SKM-1 treated with dmso at 0.1 percent for 144 hours (cell line): Measurements from ENCODE around the gene TRIM46.
A peak's percentile ranks its signal among the peaks of the same experiment; 100 is the strongest.
"Not testable (repeated sequence)": the region's sequence is repeated elsewhere in the genome, so short reads cannot be mapped to it uniquely, and the experiment has no call there.

Experiments
- DNase-seq: peaks from one replicate; lab custom pipeline; 2025; ENCODE audit not compliant: unreplicated experiment; lab: John Stamatoyannopoulos, UW

Gene TRIM46

DNA sequence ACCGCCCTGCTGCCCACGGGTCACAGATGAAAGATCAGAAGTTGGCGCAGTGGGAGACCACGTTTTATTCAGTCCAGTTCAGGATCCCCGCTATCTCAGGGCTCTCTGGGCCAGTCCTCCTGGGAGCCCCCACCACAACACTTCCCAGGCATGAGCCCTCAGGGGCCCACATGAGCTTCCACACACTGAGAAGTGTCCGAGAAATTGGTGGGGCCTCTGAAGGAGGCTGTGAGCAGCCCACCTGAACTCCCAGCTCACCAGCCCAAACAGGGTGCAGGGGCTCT lies 12.1 kb downstream of the TRIM46 start:
- DNase-seq = no peak

DNA sequence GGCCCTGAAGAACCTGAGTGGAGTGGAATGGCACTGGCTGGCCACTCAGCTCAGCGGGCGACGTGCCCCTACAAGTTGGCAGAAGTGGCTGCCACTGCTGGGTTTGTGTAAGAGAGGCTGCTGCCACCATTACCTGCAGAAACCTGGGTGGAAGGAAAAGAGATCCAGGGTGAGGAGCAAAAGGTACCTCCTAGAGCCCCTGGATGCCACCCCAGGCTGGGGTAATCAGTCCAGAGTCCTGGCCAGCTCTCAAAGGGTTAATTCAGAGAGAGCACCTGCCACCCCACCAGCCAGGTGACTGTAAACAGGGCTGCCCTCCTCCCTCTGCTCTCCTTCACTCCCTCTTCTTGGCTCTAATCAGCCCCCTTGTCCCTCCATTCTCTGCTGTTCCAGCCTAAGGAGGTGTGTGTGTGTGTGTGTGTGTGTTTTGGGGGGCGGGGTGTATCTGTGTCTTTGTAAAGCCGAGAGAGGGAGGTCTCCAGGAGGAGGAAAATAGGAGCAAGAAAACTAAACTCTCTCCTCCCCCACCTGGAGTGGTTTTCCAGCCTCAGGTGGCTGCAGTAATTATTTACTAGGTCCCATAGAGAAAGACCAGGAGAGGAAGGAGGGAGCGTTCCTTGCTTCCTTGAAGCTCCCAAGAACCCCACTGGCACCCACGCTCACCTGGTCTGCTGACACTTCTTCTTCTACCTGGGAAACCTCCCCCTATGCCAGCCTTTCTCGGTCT lies 12.6 kb downstream of the TRIM46 start:
- no peak for DNase-seq

DNA sequence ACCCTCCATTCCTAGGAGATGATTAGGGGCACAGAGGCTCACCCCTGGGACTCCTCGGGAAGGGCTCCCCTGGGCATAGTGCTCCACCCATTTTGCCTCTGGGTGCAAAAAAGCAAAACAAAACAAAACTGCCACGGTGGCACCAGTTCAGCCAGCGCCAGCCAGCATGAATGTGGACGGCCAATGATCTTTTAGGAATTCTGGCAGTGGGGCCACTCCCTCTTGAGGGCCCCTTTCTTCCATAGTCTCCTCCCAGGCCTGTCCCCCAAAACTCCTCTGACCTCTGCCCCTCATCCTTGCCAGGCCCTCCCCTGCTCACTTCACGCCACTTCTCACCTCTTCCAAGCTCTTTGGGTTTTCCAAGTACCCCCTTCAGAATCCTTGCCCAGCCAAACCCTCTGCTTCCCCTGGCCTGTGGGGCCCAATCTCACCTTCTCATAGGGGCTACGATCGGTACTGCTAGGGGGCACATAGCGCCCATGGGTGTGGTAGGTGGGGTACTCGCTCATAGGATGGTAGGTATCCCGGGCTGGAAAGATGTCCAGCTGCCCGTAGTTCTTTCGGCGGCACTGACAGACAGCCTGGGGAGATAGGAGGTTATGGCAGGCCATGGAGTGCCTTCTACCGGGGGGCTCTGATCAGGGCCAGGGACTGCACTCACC lies 13.3 kb downstream of the TRIM46 start:
- no peak for DNase-seq

DNA sequence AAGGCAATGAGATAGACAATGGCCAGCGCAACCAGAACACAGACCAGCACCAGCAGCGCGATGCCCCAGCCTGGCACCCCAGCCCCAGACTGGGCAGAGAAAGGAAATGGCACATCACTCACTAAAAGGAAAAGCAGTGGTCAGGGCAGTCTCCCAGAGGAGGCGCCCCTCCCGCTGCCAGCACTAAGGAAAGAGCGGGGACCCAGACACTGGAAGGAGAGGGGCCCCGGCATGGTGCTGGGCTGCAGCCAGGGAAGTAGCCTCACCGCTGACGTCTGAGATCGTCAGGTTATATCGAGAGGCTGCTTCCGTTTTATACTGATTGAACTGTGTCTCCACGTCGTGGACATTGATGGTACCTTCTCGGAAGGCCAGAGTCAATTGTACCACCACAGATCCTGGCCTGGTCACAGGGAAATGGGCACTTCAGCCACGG lies 13.8 kb downstream of the TRIM46 start:
- no peak for DNase-seq

DNA sequence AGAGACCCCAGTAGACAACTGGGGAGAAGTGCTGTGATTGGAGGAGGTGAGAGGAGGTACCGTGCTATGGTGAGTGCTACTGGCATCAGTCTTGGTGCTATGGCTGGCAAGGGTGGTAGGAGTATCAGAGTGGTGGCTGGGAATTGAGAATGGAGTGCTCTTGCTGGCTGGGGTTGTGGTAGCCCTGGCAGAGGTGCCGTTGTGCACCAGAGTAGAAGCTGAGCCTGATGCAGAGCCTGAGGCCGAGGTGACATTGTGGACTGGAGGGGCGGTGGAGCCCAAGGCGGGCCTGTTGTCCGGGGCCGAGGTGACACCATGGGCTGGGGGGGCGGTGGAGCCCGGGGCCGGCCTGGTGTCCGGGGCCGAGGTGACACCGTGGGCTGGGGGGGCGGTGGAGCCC lies 14.6 kb downstream of the TRIM46 start:
- DNase-seq = no peak

DNA sequence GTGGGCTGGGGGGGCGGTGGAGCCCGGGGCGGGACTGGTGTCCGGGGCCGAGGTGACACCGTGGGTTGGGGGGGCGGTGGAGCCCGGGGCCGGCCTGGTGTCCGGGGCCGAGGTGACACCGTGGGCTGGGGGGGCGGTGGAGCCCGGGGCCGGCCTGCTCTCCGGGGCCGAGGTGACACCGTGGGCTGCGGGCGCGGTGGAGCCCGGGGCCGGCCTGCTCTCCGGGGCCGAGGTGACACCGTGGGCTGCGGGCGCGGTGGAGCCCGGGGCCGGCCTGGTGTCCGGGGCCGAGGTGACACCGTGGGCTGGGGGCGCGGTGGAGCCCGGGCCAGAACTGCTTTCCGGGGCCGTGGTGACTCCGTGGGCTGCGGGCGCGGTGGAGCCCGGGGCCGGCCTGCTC lies 16.3 kb downstream of the TRIM46 start:
- not testable (repeated sequence) for DNase-seq

DNA sequence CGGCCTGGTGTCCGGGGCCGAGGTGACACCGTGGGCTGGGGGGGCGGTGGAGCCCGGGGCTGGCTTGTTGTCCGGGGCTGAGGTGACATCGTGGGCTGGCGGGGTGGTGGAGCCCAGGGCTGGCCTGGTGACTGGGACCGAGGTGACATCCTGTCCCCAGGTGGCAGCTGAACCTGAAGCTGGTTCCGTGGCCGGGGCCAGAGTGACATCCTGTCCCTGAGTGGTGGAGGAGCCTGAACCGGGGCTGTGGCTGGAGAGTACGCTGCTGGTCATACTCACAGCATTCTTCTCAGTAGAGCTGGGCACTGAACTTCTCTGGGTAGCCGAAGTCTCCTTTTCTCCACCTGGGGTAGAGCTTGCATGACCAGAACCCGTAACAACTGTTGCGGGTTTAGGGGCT lies 18.3 kb downstream of the TRIM46 start:
- no peak for DNase-seq

DNA sequence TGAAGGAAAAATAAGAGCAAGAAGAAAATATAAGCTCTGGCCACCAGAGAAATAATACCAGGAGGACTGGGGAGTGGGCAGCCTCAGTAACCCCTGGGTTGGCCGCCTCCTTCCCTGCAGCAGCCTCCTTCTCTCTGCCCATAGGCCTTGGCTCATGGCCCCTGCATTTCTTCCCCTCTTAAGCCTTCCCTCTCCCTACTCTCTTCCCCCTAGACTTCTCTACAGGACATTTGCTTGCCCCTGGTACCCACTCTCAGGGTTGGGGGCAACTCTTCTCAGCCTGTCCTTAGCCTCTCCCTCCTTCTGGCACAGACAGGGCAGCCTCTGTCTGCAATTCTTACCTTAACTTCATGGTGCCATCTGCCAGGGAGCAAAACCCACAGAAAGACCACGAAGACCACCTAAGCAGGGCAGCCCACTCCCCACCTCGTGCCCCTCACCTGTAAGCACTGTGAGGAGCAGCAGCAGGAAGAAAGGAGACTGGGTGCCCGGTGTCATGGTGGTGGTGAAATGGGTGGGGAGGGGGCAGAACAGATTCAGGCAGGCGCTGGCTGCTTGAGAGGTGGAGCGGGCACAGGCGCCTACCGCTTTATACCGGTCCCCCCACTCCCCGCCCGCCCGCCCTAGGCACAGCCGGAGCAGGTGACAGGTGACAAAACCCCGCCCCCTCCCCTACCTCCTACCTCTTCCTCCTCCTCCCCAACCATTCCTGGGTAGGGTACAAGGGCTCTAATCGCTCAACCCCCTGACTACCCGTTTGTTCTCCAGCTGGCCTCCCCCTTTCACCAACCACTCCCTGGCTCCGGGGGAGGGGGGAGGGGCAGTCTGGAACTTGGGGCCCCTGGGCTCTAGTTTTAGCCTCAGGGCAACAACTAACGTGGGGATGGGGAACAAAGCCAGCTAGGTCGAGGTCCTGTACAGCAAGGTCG lies 19.0 kb downstream of the TRIM46 start:
- DNase-seq = no peak

DNA sequence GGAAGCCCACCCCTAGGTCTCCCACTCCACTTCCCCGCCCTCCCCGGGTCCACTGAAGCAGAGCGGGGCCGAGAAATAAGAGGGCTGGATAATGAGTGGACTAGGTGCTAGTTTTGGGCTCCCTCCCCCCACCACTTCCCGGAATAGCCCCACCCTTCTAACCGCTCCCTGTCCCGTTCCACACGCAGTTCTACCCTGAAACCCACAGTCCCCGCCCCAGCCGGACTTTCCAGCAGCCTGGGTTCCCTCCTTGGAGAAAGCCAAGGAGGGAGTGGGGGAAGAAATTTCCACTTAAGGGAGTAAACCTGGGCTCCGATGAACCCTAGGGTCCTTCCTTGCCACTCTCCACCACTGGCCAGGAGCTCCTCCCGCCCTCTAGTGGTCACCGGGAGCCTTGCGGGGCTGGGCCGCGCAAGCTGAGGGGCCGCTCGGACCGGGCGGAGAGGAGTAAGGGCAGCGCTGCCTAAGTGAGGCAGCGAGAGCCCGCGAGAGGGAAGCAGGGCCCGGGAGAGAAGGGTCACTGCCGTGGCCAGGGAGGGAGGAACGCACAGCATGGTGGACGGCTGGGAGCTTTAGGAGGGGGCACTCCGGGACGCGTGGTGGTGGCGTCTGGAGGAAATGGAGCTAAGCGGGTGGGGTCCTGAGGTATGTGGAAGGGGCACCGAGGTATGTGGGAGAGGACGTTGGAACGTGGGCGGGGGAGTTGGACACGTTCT lies 19.8 kb downstream of the TRIM46 start:
- DNase-seq = peak; percentile 94

DNA sequence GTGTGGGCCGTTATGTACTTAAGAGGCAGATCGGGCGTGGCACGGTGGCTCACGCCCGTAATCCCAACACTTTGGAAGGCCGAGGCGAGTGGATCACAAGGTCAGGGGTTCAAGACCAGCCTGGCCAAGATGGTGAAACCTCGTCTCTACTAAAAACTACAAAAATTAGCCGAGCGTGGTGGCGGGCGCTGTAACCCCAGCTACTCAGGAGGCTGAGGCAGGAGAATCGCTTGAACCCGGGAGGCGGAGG lies 20.3 kb downstream of the TRIM46 start:
- not testable (repeated sequence) for DNase-seq

DNA sequence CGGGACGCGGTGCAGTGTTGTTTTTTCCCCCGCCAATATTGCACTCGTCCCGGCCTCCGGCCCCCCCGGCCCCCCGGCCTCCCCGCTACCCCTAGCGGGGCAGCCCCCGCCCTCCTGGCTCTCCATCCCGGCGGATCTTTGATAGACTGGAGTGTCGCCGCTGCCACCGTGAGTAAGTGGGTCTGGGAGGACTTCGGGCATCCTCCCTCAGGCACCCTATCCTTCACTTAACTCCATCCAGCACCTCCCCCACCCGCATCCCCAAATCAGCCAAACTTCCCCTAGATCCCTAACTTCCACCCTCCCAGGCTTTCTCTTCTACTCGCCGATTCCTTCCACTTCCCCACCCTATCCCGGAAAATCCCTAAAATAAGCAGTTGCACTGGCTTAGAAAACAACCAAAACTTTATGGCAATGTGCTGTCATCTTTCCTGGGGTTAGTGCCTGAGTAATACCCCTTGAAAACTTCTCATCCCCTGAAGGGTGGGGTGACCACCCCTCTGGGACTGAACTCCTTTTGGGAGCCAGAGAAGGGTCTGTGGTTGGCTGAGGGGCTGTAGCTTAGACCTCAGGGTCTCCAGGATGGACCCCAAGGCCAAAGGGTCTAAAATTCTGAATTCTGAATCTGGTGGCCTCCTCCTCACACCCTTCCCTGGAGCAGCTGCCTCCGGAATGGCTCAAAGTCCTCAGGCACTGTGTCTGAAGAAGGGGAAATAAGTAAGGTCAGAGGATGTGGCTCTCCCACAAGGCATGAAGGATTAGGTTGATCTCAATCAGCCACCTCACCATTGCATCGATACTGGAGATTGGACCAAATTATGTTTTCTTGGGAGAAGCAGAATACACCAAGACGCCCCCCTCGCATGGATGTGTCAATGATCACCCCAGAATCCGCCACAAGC lies 21.8 kb downstream of the TRIM46 start:
- no peak for DNase-seq

DNA sequence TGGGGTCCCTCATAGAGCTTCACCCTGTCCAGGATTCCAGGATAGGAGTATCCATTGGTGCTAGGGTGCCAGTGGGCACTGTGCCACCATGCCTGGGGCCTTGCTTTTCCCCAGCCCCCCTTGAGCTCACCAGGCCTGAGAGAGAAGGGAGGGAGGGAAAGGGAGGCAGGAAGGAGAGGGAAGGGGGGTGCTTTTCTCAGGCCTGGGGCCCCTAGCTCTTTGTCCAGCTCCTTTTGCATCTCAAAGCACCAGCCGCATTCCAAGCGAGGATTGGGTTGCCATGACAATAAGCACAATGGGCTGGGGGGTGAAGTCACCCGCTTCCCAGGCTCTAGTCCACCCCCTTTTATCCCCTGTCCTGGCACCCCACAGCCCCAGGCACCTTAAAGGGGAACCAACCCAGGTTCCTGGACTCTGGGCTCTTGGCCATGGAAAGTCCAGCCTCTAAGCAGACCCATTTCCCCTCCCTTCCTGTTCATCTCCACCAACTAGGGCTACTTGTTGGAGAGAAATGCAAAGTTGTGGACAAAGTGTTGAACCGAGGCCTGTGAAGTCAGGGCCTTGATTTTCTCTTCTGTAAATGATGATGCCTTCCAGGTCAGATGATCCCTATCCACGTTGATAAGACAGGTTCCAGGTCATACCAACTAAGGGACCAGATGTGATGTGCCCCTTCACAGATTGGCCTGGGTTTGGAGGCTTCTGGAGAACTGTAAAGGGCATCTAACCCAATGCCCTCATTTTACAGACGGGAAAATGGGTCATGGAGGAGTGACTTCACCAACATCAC lies 22.6 kb downstream of the TRIM46 start:
- DNase-seq = no peak

DNA sequence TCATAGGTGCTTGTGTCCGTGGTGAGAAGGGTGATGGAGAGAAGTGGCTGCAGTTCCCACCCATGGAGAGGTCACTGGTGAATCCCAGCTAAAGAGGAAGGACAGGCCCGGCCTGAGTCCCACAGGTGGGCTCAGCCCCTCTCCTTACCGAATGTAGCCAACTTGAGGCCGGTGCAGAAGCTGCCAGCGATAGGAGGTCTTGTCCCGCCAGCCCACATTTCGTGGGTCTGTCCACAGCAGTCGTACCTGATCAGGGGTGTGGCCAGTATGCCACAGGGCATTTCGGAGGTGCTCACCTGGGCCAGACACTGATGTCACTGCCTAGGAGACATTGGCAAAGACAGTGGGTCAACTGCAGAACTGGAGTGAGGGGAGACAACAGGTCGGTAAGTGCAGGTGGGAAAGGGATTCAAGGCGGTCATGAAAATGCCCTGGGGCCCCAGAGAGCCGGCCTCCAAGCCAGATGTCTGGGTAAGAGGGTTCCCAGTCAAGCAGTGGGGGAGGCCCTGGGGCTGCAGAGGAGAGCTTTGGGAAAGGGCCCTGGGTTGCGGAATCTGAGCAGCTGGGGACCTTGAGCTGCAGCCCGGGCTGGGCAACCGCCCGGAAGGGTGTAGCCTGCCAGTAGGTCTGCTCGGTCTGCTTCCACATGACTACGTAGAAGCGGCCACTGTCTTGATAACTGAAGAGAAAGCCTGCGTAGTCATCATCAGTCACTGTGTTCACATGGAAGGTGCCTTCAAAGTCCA lies 23.4 kb downstream of the TRIM46 start:
- no peak for DNase-seq

DNA sequence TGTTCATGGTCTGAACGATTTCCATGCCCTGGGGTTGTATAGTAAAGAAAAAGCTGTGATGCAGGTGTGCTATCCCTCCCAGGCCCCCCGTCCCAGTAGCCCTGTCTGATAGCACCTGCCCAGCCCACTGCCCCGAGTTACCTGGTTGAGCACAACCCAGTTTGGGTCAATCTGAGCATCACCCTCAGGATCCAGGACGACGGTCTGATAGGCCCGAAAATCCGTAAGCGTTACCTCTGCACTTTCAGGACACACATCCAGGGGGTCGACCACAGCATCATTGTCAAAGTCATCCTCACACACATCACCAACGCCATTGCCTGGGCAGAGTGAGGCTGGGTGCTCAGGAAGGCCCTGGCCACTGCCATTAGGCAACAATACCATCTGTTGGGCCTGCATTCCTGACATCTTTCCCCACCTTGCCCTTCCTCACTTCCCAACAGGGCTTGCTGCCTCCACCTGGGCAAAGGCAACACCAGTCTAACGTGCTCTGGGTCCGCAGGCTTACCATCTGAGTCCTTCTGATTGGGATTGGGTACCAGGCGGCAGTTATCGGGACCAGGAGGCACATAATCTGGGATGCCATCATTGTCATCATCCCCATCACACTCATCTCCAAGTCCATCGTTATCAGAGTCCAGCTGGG lies 24.4 kb downstream of the TRIM46 start:
- DNase-seq = no peak

DNA sequence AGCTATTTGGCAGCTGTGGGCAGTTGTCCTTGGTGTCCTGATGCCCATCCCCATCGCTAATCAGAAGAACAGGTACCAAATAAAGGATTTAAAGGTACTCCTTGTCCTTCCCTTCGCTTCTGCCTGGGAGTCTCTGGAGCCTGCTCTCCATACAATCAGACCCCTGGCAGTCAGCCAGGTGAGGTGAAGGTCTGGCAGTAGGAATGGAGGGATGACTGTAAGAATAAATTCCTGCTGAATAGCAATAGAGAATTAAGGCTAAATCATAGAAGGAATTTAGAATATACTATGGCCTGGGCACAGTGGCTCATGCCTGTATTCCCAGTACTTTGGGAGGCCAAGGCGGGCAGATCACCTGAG lies 24.9 kb downstream of the TRIM46 start:
- no peak for DNase-seq

DNA sequence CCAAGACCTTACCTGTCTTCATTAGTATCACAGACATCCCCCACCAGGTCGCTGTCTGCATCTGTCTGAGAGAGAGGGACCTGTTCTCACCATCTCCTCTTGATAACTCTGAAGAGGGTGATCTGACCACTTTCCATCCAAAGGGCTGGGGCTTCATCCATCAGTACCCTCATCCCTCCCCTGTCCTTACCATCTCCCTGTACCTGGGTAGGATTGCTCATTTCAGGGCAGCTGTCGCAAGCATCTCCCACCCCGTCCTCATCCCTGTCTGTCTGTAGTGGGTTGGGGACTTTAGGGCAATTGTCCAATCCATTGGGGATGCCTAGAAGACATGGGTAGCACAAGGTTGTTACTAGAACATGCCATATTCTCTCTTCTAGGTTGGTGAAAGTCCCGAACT lies 26.1 kb downstream of the TRIM46 start:
- no peak for DNase-seq

DNA sequence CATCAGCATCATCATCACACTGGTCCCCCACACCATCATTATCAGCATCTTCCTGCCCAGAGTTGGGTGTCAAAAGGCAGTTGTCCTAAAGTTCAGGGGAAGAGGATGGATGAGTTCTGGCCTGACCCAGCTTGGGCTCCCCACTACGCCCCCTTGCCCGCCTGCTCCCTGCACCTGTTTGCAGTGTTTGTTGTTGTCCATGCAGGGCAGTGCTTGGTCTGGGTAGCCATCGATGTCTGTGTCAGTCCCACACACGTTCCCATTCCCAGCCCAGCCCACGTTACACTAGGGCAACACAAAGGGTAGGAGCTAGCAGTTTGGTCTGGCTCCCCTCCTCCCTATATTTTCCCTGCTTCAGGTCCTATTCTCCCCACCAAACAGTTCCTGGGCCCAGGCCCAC lies 27.3 kb downstream of the TRIM46 start:
- DNase-seq = no peak

DNA sequence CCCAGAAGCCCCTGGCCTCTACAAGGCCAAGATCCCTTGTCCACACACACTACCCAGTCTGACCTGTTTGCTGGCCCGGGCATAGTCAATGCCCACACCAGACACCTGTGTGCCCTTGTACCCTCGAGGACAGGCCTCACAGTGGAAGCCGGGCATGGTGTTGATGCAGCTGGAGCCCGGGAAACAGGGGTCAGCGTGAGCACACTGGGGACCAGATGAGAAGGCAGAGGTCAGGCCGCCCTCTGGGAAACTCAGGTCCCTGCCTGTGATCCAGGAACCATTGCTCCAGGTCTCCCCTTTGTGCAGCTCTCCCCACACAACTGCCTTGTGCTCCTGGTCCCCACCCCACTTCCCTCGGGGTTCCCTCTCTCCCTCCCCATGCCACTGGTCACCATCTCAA lies 28.5 kb downstream of the TRIM46 start:
- no peak for DNase-seq
